Measurements from ENCODE around the gene EOLA1. TPM values are rescaled to one million over a fixed set of nuclear protein-coding genes. Genes with fewer than 3 reads are reported as not detected.
"Not testable (repeated sequence)": the region's sequence is repeated elsewhere in the genome, so short reads cannot be mapped to it uniquely, and the experiment has no call there.

EOLA1 gene
- total RNA-seq, 1 experiment from 2014 or later = 11.6 TPM

- Histone ChIP-seq H3K27ac (ENCODE audit: low read length) (no peak overlapping the region; the same call in 1 of the 2 replicates), H3K9me3 (ENCODE audit: low read length) (no peaks in the 10 kb centered on the region), H3K27me3 (ENCODE audit: low read length) (no peaks in the 10 kb centered on the region), H3K36me3 (ENCODE audit: insufficient read depth, low read length) (no peaks in the 10 kb centered on the region), H3K9ac (ENCODE audit: low read length) (peak overlapping the region; percentile 89), H2AFZ (ENCODE audit: low read length) (no peak overlapping the region), H3K4me1 (ENCODE audit: low read length) (peaks cover 3% of the 10 kb centered on the region), H3K4me3 (ENCODE audit: low read length) (peak overlapping the region; percentile 84), H3K9me2 (replicated peaks; ENCODE audit: insufficient read depth, low read length) (no peaks in the 10 kb centered on the region), H3K4me2 (ENCODE audit: low read depth, low read length, poor library complexity, severe bottlenecking) (peak overlapping the region; percentile 72), H3K79me2 (ENCODE audit: low read length) (peaks cover 7% of the 10 kb centered on the region), H4K20me1 (ENCODE audit: insufficient read depth, low read depth, low read length) (no peaks in the 10 kb centered on the region)
- peak; percentile 39 for DNase-seq
These were observed 772 bp downstream of the EOLA1 start for GRCh38 chrX:149541521-149542047.

GRCh38 chrX:149545545-149546543 is 5.0 kb downstream of the EOLA1 start:
- not testable (repeated sequence) for H3K4me1 ChIP-seq (ENCODE audit: low read length); H2AFZ ChIP-seq (ENCODE audit: low read length); H3K9me2 ChIP-seq (replicated peaks; ENCODE audit: insufficient read depth, low read length); H3K9me3 ChIP-seq (ENCODE audit: low read length); H4K20me1 ChIP-seq (ENCODE audit: insufficient read depth, low read depth, low read length); H3K4me3 ChIP-seq (ENCODE audit: low read length); H3K4me2 ChIP-seq (ENCODE audit: low read depth, low read length, poor library complexity, severe bottlenecking); H3K27ac ChIP-seq (ENCODE audit: low read length); H3K27me3 ChIP-seq (ENCODE audit: low read length); H3K36me3 ChIP-seq (ENCODE audit: insufficient read depth, low read length); H3K79me2 ChIP-seq (ENCODE audit: low read length); H3K9ac ChIP-seq (ENCODE audit: low read length)
- DNase-seq = peak; percentile 60

DNA sequence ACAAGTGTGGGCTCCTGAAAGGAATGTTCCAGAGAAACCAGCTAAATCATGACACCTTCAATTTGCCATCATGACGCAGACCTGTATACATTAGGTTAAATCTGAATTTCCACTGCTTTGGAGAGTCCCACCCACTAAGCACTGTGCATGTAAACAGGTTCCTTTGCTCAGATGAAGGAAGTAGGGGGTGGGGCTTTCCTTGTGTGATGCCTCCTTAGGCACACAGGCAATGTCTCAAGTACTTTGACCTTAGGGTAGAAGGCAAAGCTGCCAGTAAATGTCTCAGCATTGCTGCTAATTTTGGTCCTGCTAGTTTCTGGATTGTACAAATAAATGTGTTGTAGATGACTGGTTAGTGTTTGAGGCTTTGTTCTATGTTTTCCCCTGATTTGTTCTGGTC is 6.2 kb downstream of the EOLA1 start:
- not testable (repeated sequence) for H3K4me2 ChIP-seq (ENCODE audit: low read depth, low read length, poor library complexity, severe bottlenecking); H3K9ac ChIP-seq (ENCODE audit: low read length); H3K27ac ChIP-seq (ENCODE audit: low read length); H3K36me3 ChIP-seq (ENCODE audit: insufficient read depth, low read length); H3K27me3 ChIP-seq (ENCODE audit: low read length); H3K4me1 ChIP-seq (ENCODE audit: low read length); H3K79me2 ChIP-seq (ENCODE audit: low read length); H2AFZ ChIP-seq (ENCODE audit: low read length); H3K4me3 ChIP-seq (ENCODE audit: low read length); H3K9me3 ChIP-seq (ENCODE audit: low read length); H4K20me1 ChIP-seq (ENCODE audit: insufficient read depth, low read depth, low read length); H3K9me2 ChIP-seq (replicated peaks; ENCODE audit: insufficient read depth, low read length)
- peak; percentile 9 for DNase-seq

- DNase-seq; H3K9me3 ChIP-seq (ENCODE audit: low read length); H3K27ac ChIP-seq (ENCODE audit: low read length); H4K20me1 ChIP-seq (ENCODE audit: insufficient read depth, low read depth, low read length); H3K4me1 ChIP-seq (ENCODE audit: low read length); H3K4me3 ChIP-seq (ENCODE audit: low read length); H3K9ac ChIP-seq (ENCODE audit: low read length); H3K36me3 ChIP-seq (ENCODE audit: insufficient read depth, low read length); H2AFZ ChIP-seq (ENCODE audit: low read length); H3K79me2 ChIP-seq (ENCODE audit: low read length); H3K4me2 ChIP-seq (ENCODE audit: low read depth, low read length, poor library complexity, severe bottlenecking); H3K27me3 ChIP-seq (ENCODE audit: low read length); H3K9me2 ChIP-seq (replicated peaks; ENCODE audit: insufficient read depth, low read length): not testable (repeated sequence)
These were observed 7.0 kb downstream of the EOLA1 start for GRCh38 chrX:149547782-149548181.

GRCh38 chrX:149549701-149550100 is 8.9 kb downstream of the EOLA1 start, which contains the start of gene HSFX3:
Gene HSFX3 (minus strand): TSS chrX:149549924. CDS start chrX:149549852, 72 bp downstream.
- not testable (repeated sequence) for H3K9me3 ChIP-seq (ENCODE audit: low read length); DNase-seq; H3K27ac ChIP-seq (ENCODE audit: low read length)

GRCh38 chrX:149550454-149550853 is 9.6 kb downstream of the EOLA1 start:
- H3K27me3 ChIP-seq (ENCODE audit: low read length); H3K4me3 ChIP-seq (ENCODE audit: low read length); H3K4me2 ChIP-seq (ENCODE audit: low read depth, low read length, poor library complexity, severe bottlenecking); H3K9ac ChIP-seq (ENCODE audit: low read length); DNase-seq; H3K79me2 ChIP-seq (ENCODE audit: low read length); H3K9me2 ChIP-seq (replicated peaks; ENCODE audit: insufficient read depth, low read length); H3K9me3 ChIP-seq (ENCODE audit: low read length); H3K4me1 ChIP-seq (ENCODE audit: low read length); H4K20me1 ChIP-seq (ENCODE audit: insufficient read depth, low read depth, low read length); H3K36me3 ChIP-seq (ENCODE audit: insufficient read depth, low read length); H3K27ac ChIP-seq (ENCODE audit: low read length); H2AFZ ChIP-seq (ENCODE audit: low read length): not testable (repeated sequence)

More at GRCh38 chrX:149549701-149550100, 8.9 kb downstream of the EOLA1 start, which contains the start of gene HSFX3:
- H3K9me2 ChIP-seq (replicated peaks; ENCODE audit: insufficient read depth, low read length); H2AFZ ChIP-seq (ENCODE audit: low read length); H3K27me3 ChIP-seq (ENCODE audit: low read length); H3K4me3 ChIP-seq (ENCODE audit: low read length); H3K79me2 ChIP-seq (ENCODE audit: low read length); H3K4me1 ChIP-seq (ENCODE audit: low read length); H3K9ac ChIP-seq (ENCODE audit: low read length); H4K20me1 ChIP-seq (ENCODE audit: insufficient read depth, low read depth, low read length); H3K4me2 ChIP-seq (ENCODE audit: low read depth, low read length, poor library complexity, severe bottlenecking); H3K36me3 ChIP-seq (ENCODE audit: insufficient read depth, low read length): not testable (repeated sequence)

GRCh38 chrX:149551245-149551938 is 10.6 kb downstream of the EOLA1 start:
- H3K4me3 ChIP-seq (ENCODE audit: low read length); H3K27me3 ChIP-seq (ENCODE audit: low read length); H2AFZ ChIP-seq (ENCODE audit: low read length); H3K4me2 ChIP-seq (ENCODE audit: low read depth, low read length, poor library complexity, severe bottlenecking); DNase-seq; H3K4me1 ChIP-seq (ENCODE audit: low read length); H3K27ac ChIP-seq (ENCODE audit: low read length); H3K9ac ChIP-seq (ENCODE audit: low read length); H3K36me3 ChIP-seq (ENCODE audit: insufficient read depth, low read length); H3K9me2 ChIP-seq (replicated peaks; ENCODE audit: insufficient read depth, low read length); H3K9me3 ChIP-seq (ENCODE audit: low read length); H3K79me2 ChIP-seq (ENCODE audit: low read length); H4K20me1 ChIP-seq (ENCODE audit: insufficient read depth, low read depth, low read length): not testable (repeated sequence)

DNA sequence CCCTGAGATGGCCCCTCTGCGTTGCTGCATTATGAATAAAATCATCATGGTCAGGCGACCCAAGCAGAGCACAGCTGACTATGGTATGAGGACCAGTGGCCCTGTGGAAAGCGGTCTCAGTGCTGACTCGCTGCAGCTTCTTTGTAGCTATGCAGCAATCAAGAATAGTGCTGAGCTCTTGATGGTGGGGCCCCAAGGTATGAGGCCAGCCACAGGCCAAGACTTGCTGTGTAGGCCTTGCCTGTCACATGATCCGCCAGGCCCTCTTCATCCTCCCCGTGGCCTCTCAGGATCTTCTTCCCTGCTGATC is 11.1 kb downstream of the EOLA1 start:
- not testable (repeated sequence) for H3K4me3 ChIP-seq (ENCODE audit: low read length); H4K20me1 ChIP-seq (ENCODE audit: insufficient read depth, low read depth, low read length); H3K4me2 ChIP-seq (ENCODE audit: low read depth, low read length, poor library complexity, severe bottlenecking); DNase-seq; H3K9me2 ChIP-seq (replicated peaks; ENCODE audit: insufficient read depth, low read length); H3K9ac ChIP-seq (ENCODE audit: low read length); H3K79me2 ChIP-seq (ENCODE audit: low read length); H3K36me3 ChIP-seq (ENCODE audit: insufficient read depth, low read length); H3K27me3 ChIP-seq (ENCODE audit: low read length); H3K9me3 ChIP-seq (ENCODE audit: low read length); H2AFZ ChIP-seq (ENCODE audit: low read length); H3K27ac ChIP-seq (ENCODE audit: low read length); H3K4me1 ChIP-seq (ENCODE audit: low read length)
